CD4-positive, alpha-beta T cell treated with Interleukin-15 for 4 hours (primary cell): ENCODE data around the gene RAB44.
"Not testable (repeated sequence)": the region's sequence is repeated elsewhere in the genome, so short reads cannot be mapped to it uniquely, and the experiment has no call there.

Experiments used
- DNase-seq: peaks from one replicate; pipeline ENCODE4 v3.0.0-alpha.2; 2020; ENCODE audit warnings: low spot score

The RAB44 gene

GRCh38 chr6:36697481-36697903, at the start of gene RAB44:
Gene RAB44, plus strand, starts transcription at chr6:36697826. Its CDS starts 6,410 bp downstream, at chr6:36704236.
- DNase-seq: no peak

- no peak for DNase-seq
Measured at GRCh38 chr6:36649086-36649485, 48.5 kb upstream of the RAB44 start.

- no peak for DNase-seq
Measured at GRCh38 chr6:36649701-36650484, 47.7 kb upstream of the RAB44 start.

GRCh38 chr6:36650848-36651478, 46.7 kb upstream of the RAB44 start:
- DNase-seq: no peak

- DNase-seq: no peak
Measured at GRCh38 chr6:36651659-36652379, 45.8 kb upstream of the RAB44 start.

- not testable (repeated sequence) for DNase-seq
Measured at GRCh38 chr6:36654469-36654868, 43.2 kb upstream of the RAB44 start.

GRCh38 chr6:36655085-36655724, 42.4 kb upstream of the RAB44 start:
- no peak for DNase-seq

GRCh38 chr6:36656441-36656840, 41.2 kb upstream of the RAB44 start:
- no peak for DNase-seq

- no peak for DNase-seq
Measured at GRCh38 chr6:36657271-36657670, 40.4 kb upstream of the RAB44 start.

GRCh38 chr6:36657942-36658544, 39.6 kb upstream of the RAB44 start:
- no peak for DNase-seq

- no peak for DNase-seq
Measured at GRCh38 chr6:36659271-36659670, 38.4 kb upstream of the RAB44 start.

GRCh38 chr6:36660771-36661471, 36.7 kb upstream of the RAB44 start:
- no peak for DNase-seq

- DNase-seq: no peak
Measured at GRCh38 chr6:36662380-36662779, 35.2 kb upstream of the RAB44 start.

GRCh38 chr6:36662827-36663256, 34.8 kb upstream of the RAB44 start:
- DNase-seq: no peak

GRCh38 chr6:36663504-36664446, 33.9 kb upstream of the RAB44 start:
- no peak for DNase-seq

GRCh38 chr6:36665180-36665579, 32.4 kb upstream of the RAB44 start:
- DNase-seq: no peak

GRCh38 chr6:36666287-36666686, 31.3 kb upstream of the RAB44 start:
- no peak for DNase-seq

- DNase-seq: no peak
Measured at GRCh38 chr6:36666826-36667591, 30.6 kb upstream of the RAB44 start.

- no peak for DNase-seq
Measured at GRCh38 chr6:36668591-36668990, 29.0 kb upstream of the RAB44 start.
